Measurements from ENCODE around the gene CYP39A1. TPM values are rescaled to one million over a fixed set of nuclear protein-coding genes. Genes with fewer than 3 reads are reported as not detected.
A peak's percentile ranks its signal among the peaks of the same experiment; 100 is the strongest.
"Not testable (repeated sequence)": the region's sequence is repeated elsewhere in the genome, so short reads cannot be mapped to it uniquely, and the experiment has no call there.

Gene CYP39A1
- total RNA-seq, 2 donors from 2014 or later, result 17.6 to 31.2 TPM

GRCh38 chr6:46648869-46649492 is 3.6 kb downstream of the CYP39A1 start:
- Histone ChIP-seq H3K4me1 (replicated peaks) (no peaks in the 10 kb centered on the region), H3K27ac (no peak overlapping the region), H3K36me3 (no peaks in the 10 kb centered on the region), H3K4me3 (no peak overlapping the region), H3K27me3 (replicated peaks; ENCODE audit: insufficient read depth) (no peaks in the 10 kb centered on the region), H3K9me3 (no peaks in the 10 kb centered on the region)
- no peak for DNase-seq (ENCODE audit: low spot score)
- WGBS, result 67% methylated on average over 5 of the region's 5 CpGs
- intact Hi-C loops (cut with DNase I), result no loop called here
- TF ChIP-seq, protein P1, sequence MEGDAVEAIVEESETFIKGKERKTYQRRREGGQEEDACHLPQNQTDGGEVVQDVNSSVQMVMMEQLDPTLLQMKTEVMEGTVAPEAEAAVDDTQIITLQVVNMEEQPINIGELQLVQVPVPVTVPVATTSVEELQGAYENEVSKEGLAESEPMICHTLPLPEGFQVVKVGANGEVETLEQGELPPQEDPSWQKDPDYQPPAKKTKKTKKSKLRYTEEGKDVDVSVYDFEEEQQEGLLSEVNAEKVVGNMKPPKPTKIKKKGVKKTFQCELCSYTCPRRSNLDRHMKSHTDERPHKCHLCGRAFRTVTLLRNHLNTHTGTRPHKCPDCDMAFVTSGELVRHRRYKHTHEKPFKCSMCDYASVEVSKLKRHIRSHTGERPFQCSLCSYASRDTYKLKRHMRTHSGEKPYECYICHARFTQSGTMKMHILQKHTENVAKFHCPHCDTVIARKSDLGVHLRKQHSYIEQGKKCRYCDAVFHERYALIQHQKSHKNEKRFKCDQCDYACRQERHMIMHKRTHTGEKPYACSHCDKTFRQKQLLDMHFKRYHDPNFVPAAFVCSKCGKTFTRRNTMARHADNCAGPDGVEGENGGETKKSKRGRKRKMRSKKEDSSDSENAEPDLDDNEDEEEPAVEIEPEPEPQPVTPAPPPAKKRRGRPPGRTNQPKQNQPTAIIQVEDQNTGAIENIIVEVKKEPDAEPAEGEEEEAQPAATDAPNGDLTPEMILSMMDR (IDR thresholded peaks at IDR 0.05), result no peak
- TF ChIP-seq POLR2AphosphoS5 (IDR thresholded peaks at IDR 0.05), result peak; percentile 53

DNA sequence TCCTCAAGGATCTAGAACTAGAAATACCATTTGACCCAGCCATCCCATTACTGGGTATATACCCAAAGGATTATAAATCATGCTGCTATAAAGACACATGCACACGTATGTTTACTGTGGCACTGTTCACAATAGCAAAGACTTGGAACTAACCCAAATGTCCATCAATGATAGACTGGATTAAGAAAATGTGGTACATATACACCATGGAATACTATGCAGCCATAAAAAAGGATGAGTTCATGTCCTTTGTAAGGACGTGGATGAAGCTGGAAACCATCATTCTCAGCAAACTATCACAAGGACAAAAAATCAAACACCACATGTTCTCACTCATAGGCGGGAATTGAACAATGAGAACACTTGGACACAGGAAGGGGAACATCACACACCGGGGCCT is 4.5 kb downstream of the CYP39A1 start:
- H3K4me1 ChIP-seq (replicated peaks); H3K9me3 ChIP-seq; H3K4me3 ChIP-seq; H3K36me3 ChIP-seq; DNase-seq (ENCODE audit: low spot score); H3K27me3 ChIP-seq (replicated peaks; ENCODE audit: insufficient read depth); H3K27ac ChIP-seq; intact Hi-C loops (cut with DNase I): not testable (repeated sequence)
- WGBS, result 88% methylated on average over 3 of the region's 4 CpGs

DNA sequence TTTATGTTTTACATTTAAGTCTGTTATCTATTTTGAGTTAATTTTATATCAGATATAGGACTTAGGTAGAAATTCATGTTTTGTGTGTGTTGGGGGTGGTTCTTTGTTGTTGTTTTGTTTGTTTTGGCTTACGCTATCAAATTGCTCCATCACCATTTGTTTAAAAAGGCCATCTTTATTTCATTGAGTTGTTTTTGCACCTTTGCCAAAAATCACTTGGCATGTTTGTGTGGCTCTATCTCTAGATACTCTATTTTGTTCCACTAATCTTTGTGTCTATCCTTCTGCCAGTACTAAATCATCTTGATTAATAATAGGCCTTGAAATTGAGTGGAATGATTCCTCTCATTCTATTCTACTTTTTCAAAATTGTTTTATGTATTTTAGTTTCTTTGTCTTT is 7.4 kb downstream of the CYP39A1 start:
- Histone ChIP-seq H3K4me3 (no peak overlapping the region), H3K27me3 (replicated peaks; ENCODE audit: insufficient read depth) (no peaks in the 10 kb centered on the region), H3K27ac (no peak overlapping the region), H3K9me3 (no peaks in the 10 kb centered on the region), H3K4me1 (replicated peaks) (no peaks in the 10 kb centered on the region), H3K36me3 (no peaks in the 10 kb centered on the region)
- WGBS, result 82% methylated on average over 1 of the region's 1 CpG
- intact Hi-C loops (cut with DNase I), result no loop called here
- DNase-seq (ENCODE audit: low spot score), result no peak
- TF ChIP-seq POLR2AphosphoS5 (IDR thresholded peaks at IDR 0.05) (no peak), POLR2A (IDR thresholded peaks at IDR 0.05) (no peak)
- TF ChIP-seq, protein P1 (IDR thresholded peaks at IDR 0.05), result no peak

- WGBS, result 95% methylated on average over 4 of the region's 4 CpGs
Observed at GRCh38 chr6:46642928-46643751, 9.5 kb downstream of the CYP39A1 start.

GRCh38 chr6:46638650-46639049 is 14.0 kb downstream of the CYP39A1 start:
- TF ChIP-seq POLR2AphosphoS5 (IDR thresholded peaks at IDR 0.05) (no peak), POLR2A (IDR thresholded peaks at IDR 0.05) (no peak)
- TF ChIP-seq, protein P1 (IDR thresholded peaks at IDR 0.05), result no peak
- WGBS, result 88% methylated on average over 2 of the region's 2 CpGs
- H3K4me1 ChIP-seq (replicated peaks), result no peaks in the 10 kb centered on the region
- no peaks in the 10 kb centered on the region for H3K27me3 ChIP-seq (replicated peaks; ENCODE audit: insufficient read depth)
- no peak overlapping the region for H3K4me3 ChIP-seq
- intact Hi-C loops (cut with DNase I), result no loop called here
- H3K36me3 ChIP-seq, result no peaks in the 10 kb centered on the region
- no peaks in the 10 kb centered on the region for H3K9me3 ChIP-seq
- no peak overlapping the region for H3K27ac ChIP-seq
- no peak for DNase-seq (ENCODE audit: low spot score)

More at GRCh38 chr6:46642928-46643751, 9.5 kb downstream of the CYP39A1 start:
- intact Hi-C loops (cut with DNase I), result no loop called here
- no peak overlapping the region for H3K27ac ChIP-seq
- H3K36me3 ChIP-seq, result no peaks in the 10 kb centered on the region
- no peaks in the 10 kb centered on the region for H3K9me3 ChIP-seq
- no peaks in the 10 kb centered on the region for H3K4me1 ChIP-seq (replicated peaks)
- no peak overlapping the region for H3K4me3 ChIP-seq
- DNase-seq (ENCODE audit: low spot score), result no peak
- H3K27me3 ChIP-seq (replicated peaks; ENCODE audit: insufficient read depth), result no peaks in the 10 kb centered on the region
- no peak for TF ChIP-seq POLR2A (IDR thresholded peaks at IDR 0.05)
- TF ChIP-seq, protein P1 (IDR thresholded peaks at IDR 0.05), result no peak
- TF ChIP-seq POLR2AphosphoS5 (IDR thresholded peaks at IDR 0.05), result no peak

Data from prostate gland (tissue), 2 donors.